OCI-M1 (cell line): ENCODE data around the gene PCDHA10.
A peak's percentile ranks its signal among the peaks of the same experiment; 100 is the strongest.
"Not testable (repeated sequence)": the region's sequence is repeated elsewhere in the genome, so short reads cannot be mapped to it uniquely, and the experiment has no call there.

Source experiments
- DNase-seq: peaks from one replicate; lab custom pipeline; 2025; lab: John Stamatoyannopoulos, UW

PCDHA10 gene

GRCh38 chr5:140840978-140841962 lies 14.4 kb upstream of the PCDHA10 start, which contains the start of gene PCDHA8:
TSS of gene PCDHA8 (plus strand) at chr5:140841187. CDS start at chr5:140841322, 135 bp downstream.
- peak; percentile 56 for DNase-seq

GRCh38 chr5:140842798-140843733 lies 12.6 kb upstream of the PCDHA10 start:
- no peak for DNase-seq

GRCh38 chr5:140848139-140849102 lies 7.3 kb upstream of the PCDHA10 start, which contains the start of gene PCDHA9:
TSS of gene PCDHA9 (plus strand) at chr5:140848382. CDS start at chr5:140848496, 114 bp downstream.
- DNase-seq: not testable (repeated sequence)

- DNase-seq: not testable (repeated sequence)
Measured at GRCh38 chr5:140849831-140850634, 5.7 kb upstream of the PCDHA10 start.

- DNase-seq: no peak
Measured at GRCh38 chr5:140857177-140857986, 1.7 kb downstream of the PCDHA10 start.

GRCh38 chr5:140857987-140858240 lies 2.2 kb downstream of the PCDHA10 start:
- DNase-seq: no peak

- DNase-seq: no peak
Measured at GRCh38 chr5:140862441-140863295, 7.0 kb downstream of the PCDHA10 start.

GRCh38 chr5:140868721-140869554 lies 13.2 kb downstream of the PCDHA10 start, which contains the start of gene PCDHA11:
TSS of gene PCDHA11 (plus strand) at chr5:140868957. CDS start at chr5:140869104, 147 bp downstream.
- peak; percentile 14 for DNase-seq

- no peak for DNase-seq
Measured at GRCh38 chr5:140869555-140869886, 13.8 kb downstream of the PCDHA10 start.

GRCh38 chr5:140870221-140871201 lies 14.8 kb downstream of the PCDHA10 start:
- no peak for DNase-seq

GRCh38 chr5:140875085-140876065 lies 19.7 kb downstream of the PCDHA10 start, which contains the start of gene PCDHA12:
TSS of gene PCDHA12 (plus strand) at chr5:140875308. CDS start at chr5:140875473, 165 bp downstream.
- DNase-seq: no peak

GRCh38 chr5:140876541-140877261 lies 21.0 kb downstream of the PCDHA10 start:
- not testable (repeated sequence) for DNase-seq

- no peak for DNase-seq
Measured at GRCh38 chr5:140877262-140877581, 21.5 kb downstream of the PCDHA10 start.

- DNase-seq: no peak
Measured at GRCh38 chr5:140881889-140882590, 26.3 kb downstream of the PCDHA10 start, which contains the start of gene PCDHA13. TSS of gene PCDHA13 (plus strand) at chr5:140882124. CDS start at chr5:140882269, 145 bp downstream.
